ENCODE data around the gene VGLL2.

The VGLL2 gene

DNA sequence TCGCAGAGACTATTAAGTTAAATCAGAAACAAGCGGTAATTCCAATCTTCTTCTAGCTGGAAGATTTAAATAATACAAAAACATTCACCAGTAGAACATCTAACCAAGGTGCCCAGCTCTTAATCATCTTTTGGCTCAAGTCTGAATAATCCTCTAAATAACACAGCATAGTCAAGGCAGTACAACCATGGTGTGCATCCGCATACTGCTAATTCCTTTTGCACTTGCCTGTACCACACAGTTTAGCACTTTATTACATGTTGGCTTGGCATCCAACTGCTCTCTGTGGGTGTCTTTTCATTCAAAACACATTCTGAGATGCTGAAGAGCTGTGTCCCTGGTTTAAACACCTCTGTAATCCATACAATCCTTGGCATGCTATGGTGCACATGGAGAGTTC is 42.3 kb downstream of the VGLL2 start:
- DNase-seq (ENCODE audit: low spot score in 2 of 2), result no peak
- no peaks in the 10 kb centered on the region for H3K9me3 Mint-ChIP-seq
- no peaks in the 10 kb centered on the region for H3K4me1 Mint-ChIP-seq
- H3K36me3 Mint-ChIP-seq (ENCODE audit: insufficient read depth), result no peaks in the 10 kb centered on the region
- ATAC-seq (replicated peaks; ENCODE audit: extremely low read depth, poor library complexity, severe bottlenecking), result no peak
- H3K27ac Mint-ChIP-seq (ENCODE audit: low read depth), result no peak overlapping the region
- peaks cover 19% of the 10 kb centered on the region for H3K27me3 Mint-ChIP-seq
- H3K4me3 Mint-ChIP-seq, result no peak overlapping the region

DNA sequence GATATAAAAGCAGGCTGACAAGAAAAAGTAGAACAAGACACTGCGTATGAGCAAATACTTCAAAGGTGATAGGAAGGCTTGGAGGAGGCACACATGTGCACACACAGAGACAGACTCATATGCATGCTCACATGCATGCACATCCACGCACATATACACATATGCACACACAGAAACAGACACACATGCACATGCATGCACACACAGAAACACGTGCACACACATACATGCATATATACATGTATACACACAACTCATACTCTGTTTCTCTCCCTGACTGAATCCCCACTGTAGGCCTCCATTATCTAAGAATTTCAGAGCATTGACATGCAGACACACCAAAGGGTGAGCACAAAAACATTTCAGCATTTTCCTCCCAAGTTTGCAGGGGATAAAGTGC is 43.7 kb downstream of the VGLL2 start:
- Mint-ChIP-seq H3K9me3 (no peaks in the 10 kb centered on the region), H3K36me3 (ENCODE audit: insufficient read depth) (no peaks in the 10 kb centered on the region), H3K27me3 (peaks cover 14% of the 10 kb centered on the region), H3K27ac (ENCODE audit: low read depth) (no peak overlapping the region), H3K4me3 (no peak overlapping the region), H3K4me1 (no peaks in the 10 kb centered on the region)
- ATAC-seq (replicated peaks; ENCODE audit: extremely low read depth, poor library complexity, severe bottlenecking) (no peak), DNase-seq (ENCODE audit: low spot score in 2 of 2) (no peak)

- DNase-seq (ENCODE audit: low spot score in 2 of 2) (no peak), ATAC-seq (replicated peaks; ENCODE audit: extremely low read depth, poor library complexity, severe bottlenecking) (no peak)
- no peak overlapping the region for H3K27ac Mint-ChIP-seq (ENCODE audit: low read depth)
- no peaks in the 10 kb centered on the region for H3K36me3 Mint-ChIP-seq (ENCODE audit: insufficient read depth)
- H3K4me3 Mint-ChIP-seq, result no peak overlapping the region
- peaks cover 15% of the 10 kb centered on the region for H3K27me3 Mint-ChIP-seq
- H3K9me3 Mint-ChIP-seq, result no peaks in the 10 kb centered on the region
- no peaks in the 10 kb centered on the region for H3K4me1 Mint-ChIP-seq
Measured at GRCh38 chr6:117309611-117310010, 44.3 kb downstream of the VGLL2 start.

DNA sequence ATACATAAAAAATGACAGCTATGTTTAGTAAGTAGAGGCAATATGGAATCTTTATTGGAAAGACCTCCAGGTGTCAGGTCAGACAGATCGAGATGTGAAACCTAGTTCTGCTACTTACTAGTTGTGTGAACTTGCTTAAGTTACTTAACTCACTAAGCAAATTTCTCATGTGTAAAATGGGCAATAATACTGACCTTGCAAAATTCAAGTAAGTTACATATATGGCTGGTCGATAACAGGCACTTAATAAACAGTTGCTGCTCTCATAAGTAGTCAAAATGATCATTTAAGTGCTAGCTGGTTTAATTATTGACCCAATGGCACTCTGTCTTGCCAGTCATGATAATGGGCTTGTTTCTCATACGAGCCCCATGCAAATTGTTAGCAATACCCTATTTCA is 46.0 kb downstream of the VGLL2 start:
- Mint-ChIP-seq H3K36me3 (ENCODE audit: insufficient read depth) (no peaks in the 10 kb centered on the region), H3K4me1 (no peaks in the 10 kb centered on the region), H3K27me3 (peaks cover 30% of the 10 kb centered on the region), H3K9me3 (no peaks in the 10 kb centered on the region), H3K4me3 (no peak overlapping the region), H3K27ac (ENCODE audit: low read depth) (no peak overlapping the region)
- ATAC-seq (replicated peaks; ENCODE audit: extremely low read depth, poor library complexity, severe bottlenecking) (no peak), DNase-seq (ENCODE audit: low spot score in 2 of 2) (no peak)

DNA sequence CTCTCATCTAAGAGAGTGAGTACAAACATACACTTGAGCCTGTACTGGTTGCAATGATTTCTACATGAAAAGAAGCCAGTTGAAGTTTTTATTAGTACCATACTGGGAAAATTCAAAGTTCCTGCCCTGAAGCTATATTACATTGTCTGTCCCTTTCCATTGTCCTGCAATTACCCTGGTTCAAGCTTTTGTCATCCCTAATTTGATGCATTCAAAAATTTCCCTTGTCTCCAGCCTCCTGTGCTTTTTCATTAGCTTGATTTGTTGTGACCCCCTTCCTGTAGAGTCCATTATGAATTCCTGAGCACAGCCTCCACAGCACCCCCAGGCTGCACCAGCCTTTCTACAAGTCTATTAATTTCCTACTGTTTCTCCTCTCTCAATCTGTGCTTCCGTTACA is 46.4 kb downstream of the VGLL2 start:
- no peak for ATAC-seq (replicated peaks; ENCODE audit: extremely low read depth, poor library complexity, severe bottlenecking)
- Mint-ChIP-seq H3K36me3 (ENCODE audit: insufficient read depth) (no peaks in the 10 kb centered on the region), H3K27ac (ENCODE audit: low read depth) (no peak overlapping the region), H3K4me3 (no peak overlapping the region), H3K27me3 (peaks cover 30% of the 10 kb centered on the region), H3K4me1 (no peaks in the 10 kb centered on the region), H3K9me3 (no peaks in the 10 kb centered on the region)
- DNase-seq (ENCODE audit: low spot score in 2 of 2), result no peak

DNA sequence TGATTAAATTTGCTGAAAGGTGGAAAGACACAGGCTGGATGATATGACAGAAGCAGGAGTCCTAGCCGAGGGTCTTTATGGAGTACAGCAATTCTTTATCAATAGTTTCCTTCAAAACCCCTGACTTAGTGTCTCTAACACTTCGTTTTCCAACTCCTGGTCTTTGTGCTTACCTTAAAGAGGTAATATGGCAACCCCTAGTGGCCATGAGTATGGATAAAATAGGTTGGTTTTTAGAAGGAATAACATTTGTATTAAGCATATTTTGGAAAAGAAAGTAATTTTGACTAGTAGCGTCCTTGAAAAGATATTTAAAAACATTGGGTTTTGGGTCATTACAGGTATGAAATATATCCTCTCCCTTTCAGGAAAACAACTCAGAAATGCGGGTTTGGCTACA is 51.9 kb downstream of the VGLL2 start:
- no peak overlapping the region for H3K27ac Mint-ChIP-seq (ENCODE audit: low read depth)
- DNase-seq (ENCODE audit: low spot score in 2 of 2) (no peak), ATAC-seq (replicated peaks; ENCODE audit: extremely low read depth, poor library complexity, severe bottlenecking) (no peak)
- no peaks in the 10 kb centered on the region for H3K36me3 Mint-ChIP-seq (ENCODE audit: insufficient read depth)
- no peaks in the 10 kb centered on the region for H3K4me1 Mint-ChIP-seq
- H3K4me3 Mint-ChIP-seq, result no peak overlapping the region
- H3K9me3 Mint-ChIP-seq, result no peaks in the 10 kb centered on the region
- H3K27me3 Mint-ChIP-seq, result peaks cover 23% of the 10 kb centered on the region
